Spleen (tissue), 11 donors: ENCODE measurements around the gene CACNA2D3. TPM values are rescaled to one million over a fixed set of nuclear protein-coding genes. Genes with fewer than 3 reads are reported as not detected.

Experiments
- DNase-seq: peaks from one replicate; pipeline ENCODE4 v3.0.0-alpha.2; 2020
- H3K27ac ChIP-seq, 8 donors: fragments of 200-600 bp; sonication (generic) in 7 of 8; 1 replicate in 4 of 8; 2 replicates in 4 of 8; pipeline versions ENCODE4 v1.5.0 to v1.8.0; 2016 to 2021; ENCODE audit warnings: inconsistent platforms in 4 of 8, mild to moderate bottlenecking in 4 of 8, moderate library complexity in 1 of 8
- H3K27me3 ChIP-seq, 7 donors: fragments of 200-600 bp; sonication (generic) in 6 of 7; replicated peaks in 1 of 7; 1 replicate in 4 of 7; 2 replicates in 3 of 7; pipeline versions ENCODE4 v1.5.0 to v1.8.0; 2016 to 2021; ENCODE audit warnings: inconsistent platforms in 3 of 7, mild to moderate bottlenecking in 1 of 7
- H3K36me3 ChIP-seq, 6 donors: fragments of 200-600 bp; sonication (generic) in 5 of 6; 1 replicate in 4 of 6; 2 replicates in 2 of 6; pipeline versions ENCODE4 v1.5.0 to v1.8.0; 2016 to 2021; ENCODE audit warnings: inconsistent platforms in 2 of 6
- H3K4me1 ChIP-seq, 6 donors: fragments of 200-600 bp; sonication (generic) in 5 of 6; 1 replicate in 3 of 6; 2 replicates in 3 of 6; pipeline versions ENCODE4 v1.5.0 to v1.8.0; 2016 to 2021; ENCODE audit warnings: inconsistent platforms in 3 of 6
- H3K4me3 ChIP-seq, 8 donors: fragments of 200-600 bp; sonication (generic) in 7 of 8; 1 replicate in 4 of 8; 2 replicates in 4 of 8; pipeline versions ENCODE4 v1.5.0 to v1.8.0; 2016 to 2021; ENCODE audit warnings: inconsistent platforms in 4 of 8, mild to moderate bottlenecking in 4 of 8, moderate library complexity in 2 of 8
- H3K9me3 ChIP-seq, 8 donors: fragments of 200-600 bp; sonication (generic) in 7 of 8; 1 replicate in 4 of 8; 2 replicates in 4 of 8; pipeline versions ENCODE4 v1.5.0 to v1.8.0; 2016 to 2021; ENCODE audit warnings: inconsistent platforms in 4 of 8
- POLR2A ChIP-seq, 3 donors: fragments of 450-650 bp; IDR thresholded peaks; one replicate each; pipeline ENCODE4 v1.5.1; 2017; ENCODE audit warnings: antibody characterized with exemption in 3 of 3, mild to moderate bottlenecking in 1 of 3
- POLR2AphosphoS5 ChIP-seq, 3 donors: sonication (generic); formaldehyde crosslinking; IDR thresholded peaks; one replicate each; pipeline ENCODE4 v1.5.1; 2017; ENCODE audit warnings: antibody characterized with exemption in 3 of 3
- WGBS, 5 donors: extraction: QIAGEN DNeasy Blood & Tissue Kit in 3 of 5; methylation state at CpG; one replicate each; pipeline versions ENCODE4 v1.1.5 to v1.1.7; 2013 to 2018; 5-methylcytosine and 5-hydroxymethylcytosine counted together
- intact Hi-C: fragments of 100-400 bp; cut with DNase I; formaldehyde crosslinking; loops from one replicate; pipeline ENCODE4 v1.15.0; 2023; ENCODE audit warnings: low total_unique reads
- polyA plus RNA-seq, 3 donors: library from polyadenylated mRNA; stranded (reverse); fragments of 200-250 nt; gene quantifications; one replicate each; pipeline ENCODE4 v1.2.1, GENCODE V29; 2013
- total RNA-seq, 7 donors: library from RNA; depleted of rRNA in 3 of 7; stranded (reverse); fragments of >200 nt in 3 of 7; fragmentation: NEBNext Ultra II Directional in 4 of 7; extraction: Animal tissue kit (Norgen Biotek cat#: 25700) in 4 of 7; gene quantifications; one replicate each; pipeline versions ENCODE4 v1.1.0 to v1.2.1, GENCODE V29; 2016 to 2021
- TF ChIP-seq, protein P1 (sequence below), 11 experiments: fragments of 200-600 bp in 7 of 11; fragments of 450-650 bp in 4 of 11; sonication (generic) in 4 of 11; IDR thresholded peaks in 8 of 11; conservative IDR thresholded peaks in 3 of 11; 1 replicate in 7 of 11; 2 replicates in 4 of 11; pipeline versions ENCODE4 v1.4.0 to v1.8.0; 2016 to 2021; ENCODE audit warnings: antibody characterized with exemption in 11 of 11, inconsistent platforms in 4 of 11, mild to moderate bottlenecking in 1 of 11
- donor health status: healthy with polysubstance abuse.
- donor health status: DM: no; HTN: no; CAD: no; lungs with moderate emphysema.
- donor health status: DM: no; HTN: no; CAD: no.
- donor health status: Bipolar disorder and iron deficiency.
- donor health status: healthy.
- donor health status: DM: no; HTN: no; CAD: no.
- donor health status: DM: yes; HTN: yes; CAD: no.

The CACNA2D3 gene
- total and polyA plus RNA-seq, 10 donors = 0.83 to 4.9 (median 2.9) TPM

DNA sequence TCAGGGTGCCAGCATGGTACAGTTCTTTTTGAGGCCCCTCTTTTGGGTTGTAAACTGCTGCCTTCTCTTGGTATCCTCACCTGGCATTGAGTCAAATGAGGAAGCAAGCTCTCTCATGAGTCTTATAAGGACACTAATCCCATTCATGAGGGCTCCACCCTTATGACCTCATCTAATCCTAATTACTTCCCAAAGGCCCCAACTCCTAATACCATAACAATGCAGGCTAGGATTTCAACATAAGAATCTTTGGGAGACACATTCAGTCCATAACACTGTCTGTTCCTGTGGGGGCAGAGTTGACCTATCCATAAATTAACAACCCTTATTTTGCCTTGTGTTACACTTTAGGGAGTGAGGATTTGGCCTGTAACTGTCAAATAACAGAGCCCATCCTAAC, 527.2 kb downstream of the CACNA2D3 start:
- no peaks in the 10 kb centered on the region for H3K36me3 ChIP-seq
- peaks cover 0 to 32% (median 14%) of the 10 kb centered on the region in 8 donors for H3K9me3 ChIP-seq
- DNase-seq = no peak
- intact Hi-C loops = no loop called here
- H3K4me1 ChIP-seq = no peaks in the 10 kb centered on the region
- TF ChIP-seq POLR2AphosphoS5 (IDR thresholded peaks at IDR 0.05) = no peak
- TF ChIP-seq POLR2A (IDR thresholded peaks at IDR 0.05) = no peak
- TF ChIP-seq, protein P1, sequence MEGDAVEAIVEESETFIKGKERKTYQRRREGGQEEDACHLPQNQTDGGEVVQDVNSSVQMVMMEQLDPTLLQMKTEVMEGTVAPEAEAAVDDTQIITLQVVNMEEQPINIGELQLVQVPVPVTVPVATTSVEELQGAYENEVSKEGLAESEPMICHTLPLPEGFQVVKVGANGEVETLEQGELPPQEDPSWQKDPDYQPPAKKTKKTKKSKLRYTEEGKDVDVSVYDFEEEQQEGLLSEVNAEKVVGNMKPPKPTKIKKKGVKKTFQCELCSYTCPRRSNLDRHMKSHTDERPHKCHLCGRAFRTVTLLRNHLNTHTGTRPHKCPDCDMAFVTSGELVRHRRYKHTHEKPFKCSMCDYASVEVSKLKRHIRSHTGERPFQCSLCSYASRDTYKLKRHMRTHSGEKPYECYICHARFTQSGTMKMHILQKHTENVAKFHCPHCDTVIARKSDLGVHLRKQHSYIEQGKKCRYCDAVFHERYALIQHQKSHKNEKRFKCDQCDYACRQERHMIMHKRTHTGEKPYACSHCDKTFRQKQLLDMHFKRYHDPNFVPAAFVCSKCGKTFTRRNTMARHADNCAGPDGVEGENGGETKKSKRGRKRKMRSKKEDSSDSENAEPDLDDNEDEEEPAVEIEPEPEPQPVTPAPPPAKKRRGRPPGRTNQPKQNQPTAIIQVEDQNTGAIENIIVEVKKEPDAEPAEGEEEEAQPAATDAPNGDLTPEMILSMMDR (IDR thresholded peaks at IDR 0.05 in 8 of 11, conservative IDR thresholded peaks at IDR 0.05 in 3 of 11) = no peak
- no peak overlapping the region for H3K27ac ChIP-seq
- H3K4me3 ChIP-seq = no peak overlapping the region
- no peaks in the 10 kb centered on the region for H3K27me3 ChIP-seq

DNA sequence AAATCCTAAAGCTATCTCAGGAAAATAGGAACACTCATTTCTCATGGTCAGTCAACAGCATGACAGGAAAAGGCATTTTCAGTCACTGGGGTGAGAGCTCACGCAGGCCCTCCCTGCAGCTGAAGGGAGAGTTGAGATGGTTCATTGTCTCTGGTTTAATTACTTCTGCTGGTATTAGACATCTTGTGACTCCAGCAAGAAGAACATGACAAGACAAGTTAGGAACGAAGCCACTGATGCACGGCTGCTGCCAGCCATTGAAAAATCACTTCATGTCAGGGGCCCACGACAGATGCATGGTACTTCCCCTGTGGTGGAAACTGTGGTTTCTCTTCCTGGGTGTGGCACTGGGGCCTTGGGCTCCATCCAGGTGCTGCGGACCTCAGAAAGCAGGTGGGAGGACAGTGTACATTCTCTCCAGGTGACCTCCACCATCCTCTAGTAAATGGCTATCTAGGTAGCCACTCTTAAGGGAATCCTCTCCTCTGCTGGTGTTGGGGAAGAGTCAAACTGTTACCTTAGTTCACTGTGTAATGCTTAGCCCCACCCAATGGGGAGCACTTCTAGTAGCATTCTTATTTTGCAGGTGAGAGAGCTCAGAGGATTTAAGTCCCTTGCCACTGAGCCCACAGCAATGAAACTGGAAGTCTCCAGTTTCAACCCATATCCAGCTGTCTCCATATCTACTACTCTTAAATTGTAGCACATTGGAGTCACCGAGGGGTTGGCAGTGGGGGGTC, 531.3 kb downstream of the CACNA2D3 start:
- no peak for DNase-seq
- WGBS, 5 donors = 46 to 71% (median 57%) methylated on average over 5 to 6 of the region's 6 CpGs
- TF ChIP-seq POLR2AphosphoS5 (IDR thresholded peaks at IDR 0.05) (no peak), POLR2A (IDR thresholded peaks at IDR 0.05) (no peak)
- TF ChIP-seq, protein P1 (IDR thresholded peaks at IDR 0.05 in 8 of 11, conservative IDR thresholded peaks at IDR 0.05 in 3 of 11) = no peak
- H3K27ac ChIP-seq = no peak overlapping the region
- no peaks in the 10 kb centered on the region for H3K36me3 ChIP-seq
- peaks cover 0 to 17% (median 3%) of the 10 kb centered on the region in 8 donors for H3K9me3 ChIP-seq
- no peaks in the 10 kb centered on the region for H3K27me3 ChIP-seq
- no peaks in the 10 kb centered on the region for H3K4me1 ChIP-seq
- H3K4me3 ChIP-seq = no peak overlapping the region
- intact Hi-C loops = no loop called here

DNA sequence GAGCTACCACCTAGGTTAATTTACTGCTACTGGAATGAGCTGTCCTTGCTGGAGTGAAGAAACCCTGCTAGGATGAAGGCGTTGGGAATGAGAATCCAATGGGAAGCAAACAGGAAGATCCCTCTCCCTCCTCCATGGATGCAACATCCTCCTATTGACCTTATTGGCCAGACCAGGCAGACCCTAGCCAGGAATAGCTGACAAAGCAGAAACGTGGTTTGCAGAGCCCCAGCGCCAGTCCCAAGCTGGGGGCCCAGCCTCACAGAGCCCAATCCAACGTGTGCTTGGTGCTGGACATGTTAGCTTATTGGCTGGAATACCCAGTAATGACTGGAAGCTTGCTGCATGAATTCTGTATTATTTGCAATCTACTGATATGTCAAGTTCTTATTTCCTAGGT, 532.4 kb downstream of the CACNA2D3 start:
- no peaks in the 10 kb centered on the region for H3K4me1 ChIP-seq
- TF ChIP-seq POLR2A (IDR thresholded peaks at IDR 0.05) (no peak), POLR2AphosphoS5 (IDR thresholded peaks at IDR 0.05) (no peak)
- TF ChIP-seq, protein P1 (IDR thresholded peaks at IDR 0.05 in 8 of 11, conservative IDR thresholded peaks at IDR 0.05 in 3 of 11) = no peak
- WGBS, 5 donors = 65 to 75% (median 70%) methylated on average over 4 of the region's 4 CpGs

GRCh38 chr3:54659347-54659746, 537.0 kb downstream of the CACNA2D3 start:
- WGBS, 5 donors = 64 to 78% (median 74%) methylated on average over 3 of the region's 3 CpGs

More for the DNA sequence above, 532.4 kb downstream of the CACNA2D3 start:
- Histone ChIP-seq H3K4me3 (no peak overlapping the region), H3K27me3 (no peaks in the 10 kb centered on the region), H3K27ac (no peak overlapping the region), H3K36me3 (no peaks in the 10 kb centered on the region), H3K9me3 (peaks cover 0 to 6% (median 0%) of the 10 kb centered on the region in 8 donors)
- intact Hi-C loops = no loop called here
- DNase-seq = no peak

More at GRCh38 chr3:54659347-54659746, 537.0 kb downstream of the CACNA2D3 start:
- no peaks in the 10 kb centered on the region for H3K27me3 ChIP-seq
- no peak for DNase-seq
- intact Hi-C loops = no loop called here
- no peak overlapping the region for H3K4me3 ChIP-seq
- no peaks in the 10 kb centered on the region for H3K4me1 ChIP-seq
- peaks cover 0 to 3% (median 0%) of the 10 kb centered on the region in 8 donors for H3K9me3 ChIP-seq
- no peaks in the 10 kb centered on the region for H3K36me3 ChIP-seq
- H3K27ac ChIP-seq = no peak overlapping the region
- TF ChIP-seq POLR2AphosphoS5 (IDR thresholded peaks at IDR 0.05) = no peak
- no peak for TF ChIP-seq POLR2A (IDR thresholded peaks at IDR 0.05)
- TF ChIP-seq, protein P1 (IDR thresholded peaks at IDR 0.05 in 8 of 11, conservative IDR thresholded peaks at IDR 0.05 in 3 of 11) = no peak
